ENCODE measurements around the gene GYPC.
A peak's percentile ranks its signal among the peaks of the same experiment; 100 is the strongest.

GYPC gene

DNA sequence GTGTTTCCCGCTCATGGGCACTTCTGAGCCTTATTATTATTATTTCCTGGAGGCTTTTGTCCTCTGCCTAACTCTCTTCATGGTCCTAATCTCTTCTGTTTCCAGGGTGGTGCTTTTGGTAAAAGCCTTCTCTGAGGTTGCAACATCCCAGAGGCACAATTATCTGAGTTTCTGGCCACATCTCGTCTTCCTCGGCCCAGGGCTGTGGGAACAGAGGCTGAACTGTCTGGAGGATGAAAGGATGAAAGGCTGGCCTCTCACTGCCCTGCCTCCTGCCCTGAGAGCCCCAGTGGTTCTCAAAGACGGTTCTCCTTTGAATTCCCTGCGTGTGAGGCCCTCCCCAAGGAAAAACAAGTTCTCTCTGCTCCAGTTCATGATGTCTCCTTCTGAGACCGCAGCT lies 13.8 kb downstream of the GYPC start:
- TF ChIP-seq ZNF274 (IDR thresholded peaks at IDR 0.05; ENCODE audit: low read depth, low read length): no peak
- TF ChIP-seq YY1 (IDR thresholded peaks at IDR 0.05; ENCODE audit: insufficient read depth, insufficient read length): no peak
- TF ChIP-seq SUZ12 (IDR thresholded peaks at IDR 0.05; ENCODE audit: extremely low read depth, insufficient read depth, insufficient read length): no peak
- Histone ChIP-seq H3K4me3 (ENCODE audit: insufficient read length, low read depth) (no peak overlapping the region), H3K9me3 (ENCODE audit: insufficient read depth, low read length) (no peaks in the 10 kb centered on the region), H3K36me3 (ENCODE audit: insufficient read depth, insufficient read length, low read length) (peaks cover 7% of the 10 kb centered on the region), H3K27me3 (ENCODE audit: insufficient read depth, insufficient read length) (no peaks in the 10 kb centered on the region), H3K4me1 (ENCODE audit: insufficient read depth, insufficient read length) (no peaks in the 10 kb centered on the region), H3K9ac (ENCODE audit: insufficient read length, low read depth) (peak overlapping the region; percentile 29)
- DNase-seq (ENCODE audit: low read depth, low spot score): no peak

DNA sequence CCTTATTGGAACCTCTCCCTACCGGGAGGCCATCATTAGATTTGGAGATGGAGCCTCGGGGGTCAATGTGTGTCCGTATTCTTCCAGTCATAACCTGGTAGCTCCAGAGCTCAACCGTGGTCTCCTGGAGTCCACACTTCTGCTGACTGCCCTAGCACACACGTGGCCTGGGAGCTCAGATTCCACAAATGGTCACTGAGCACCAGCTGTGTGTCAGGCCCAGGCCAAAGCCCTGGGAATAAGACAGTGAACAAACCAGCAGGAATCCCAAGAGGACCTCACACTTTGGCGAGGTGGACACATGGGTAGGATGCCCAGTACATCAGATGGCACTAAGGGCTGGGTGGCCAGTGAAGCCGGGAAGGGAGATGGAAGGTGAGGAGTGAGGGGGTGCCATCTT lies 15.5 kb downstream of the GYPC start:
- DNase-seq (ENCODE audit: low read depth, low spot score): no peak
- Histone ChIP-seq H3K27me3 (ENCODE audit: insufficient read depth, insufficient read length) (no peaks in the 10 kb centered on the region), H3K9ac (ENCODE audit: insufficient read length, low read depth) (no peak overlapping the region), H3K36me3 (ENCODE audit: insufficient read depth, insufficient read length, low read length) (peaks cover 7% of the 10 kb centered on the region), H3K4me3 (ENCODE audit: insufficient read length, low read depth) (no peak overlapping the region), H3K9me3 (ENCODE audit: insufficient read depth, low read length) (peaks cover 14% of the 10 kb centered on the region), H3K4me1 (ENCODE audit: insufficient read depth, insufficient read length) (no peaks in the 10 kb centered on the region)
- TF ChIP-seq ZNF274 (IDR thresholded peaks at IDR 0.05; ENCODE audit: low read depth, low read length) (no peak), SUZ12 (IDR thresholded peaks at IDR 0.05; ENCODE audit: extremely low read depth, insufficient read depth, insufficient read length) (no peak)

DNA sequence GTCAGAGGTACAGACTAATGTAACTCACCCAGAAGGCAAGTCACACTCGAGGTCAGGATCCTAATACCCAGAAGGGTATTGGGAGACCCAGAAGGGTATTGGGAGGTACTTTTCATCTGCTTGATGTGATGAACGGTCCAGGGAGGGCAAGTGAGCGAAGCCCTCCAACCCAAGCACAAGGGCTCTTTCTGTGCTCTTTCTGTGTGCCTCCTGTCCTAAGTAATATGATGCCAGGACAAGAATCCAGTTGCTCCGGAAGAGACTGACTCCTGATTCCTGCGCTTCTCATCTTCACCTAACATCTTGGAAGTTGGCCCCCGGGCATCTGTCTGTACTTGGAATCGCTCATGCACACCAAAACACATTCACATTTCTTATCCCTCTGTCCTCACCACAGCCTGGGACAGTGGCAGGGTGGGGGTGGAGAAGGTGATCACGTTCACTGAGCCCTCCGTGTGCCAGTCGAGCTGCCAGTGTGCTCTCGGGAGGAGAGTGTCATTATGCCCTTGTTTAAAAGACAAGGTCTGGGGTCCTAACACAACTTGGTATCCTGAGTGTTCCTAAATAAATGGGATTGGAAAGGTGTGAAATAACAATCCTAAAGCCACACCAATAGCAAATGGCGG lies 17.1 kb downstream of the GYPC start:
- Histone ChIP-seq H3K4me3 (ENCODE audit: insufficient read length, low read depth) (no peak overlapping the region), H3K36me3 (ENCODE audit: insufficient read depth, insufficient read length, low read length) (peaks cover 7% of the 10 kb centered on the region), H3K27me3 (ENCODE audit: insufficient read depth, insufficient read length) (no peaks in the 10 kb centered on the region), H3K9ac (ENCODE audit: insufficient read length, low read depth) (no peak overlapping the region), H3K4me1 (ENCODE audit: insufficient read depth, insufficient read length) (no peaks in the 10 kb centered on the region), H3K9me3 (ENCODE audit: insufficient read depth, low read length) (peaks cover 23% of the 10 kb centered on the region)
- TF ChIP-seq ZNF274 (IDR thresholded peaks at IDR 0.05; ENCODE audit: low read depth, low read length): no peak
- no peak for TF ChIP-seq YY1 (IDR thresholded peaks at IDR 0.05; ENCODE audit: insufficient read depth, insufficient read length)
- TF ChIP-seq SUZ12 (IDR thresholded peaks at IDR 0.05; ENCODE audit: extremely low read depth, insufficient read depth, insufficient read length): no peak
- DNase-seq (ENCODE audit: low read depth, low spot score): no peak

DNA sequence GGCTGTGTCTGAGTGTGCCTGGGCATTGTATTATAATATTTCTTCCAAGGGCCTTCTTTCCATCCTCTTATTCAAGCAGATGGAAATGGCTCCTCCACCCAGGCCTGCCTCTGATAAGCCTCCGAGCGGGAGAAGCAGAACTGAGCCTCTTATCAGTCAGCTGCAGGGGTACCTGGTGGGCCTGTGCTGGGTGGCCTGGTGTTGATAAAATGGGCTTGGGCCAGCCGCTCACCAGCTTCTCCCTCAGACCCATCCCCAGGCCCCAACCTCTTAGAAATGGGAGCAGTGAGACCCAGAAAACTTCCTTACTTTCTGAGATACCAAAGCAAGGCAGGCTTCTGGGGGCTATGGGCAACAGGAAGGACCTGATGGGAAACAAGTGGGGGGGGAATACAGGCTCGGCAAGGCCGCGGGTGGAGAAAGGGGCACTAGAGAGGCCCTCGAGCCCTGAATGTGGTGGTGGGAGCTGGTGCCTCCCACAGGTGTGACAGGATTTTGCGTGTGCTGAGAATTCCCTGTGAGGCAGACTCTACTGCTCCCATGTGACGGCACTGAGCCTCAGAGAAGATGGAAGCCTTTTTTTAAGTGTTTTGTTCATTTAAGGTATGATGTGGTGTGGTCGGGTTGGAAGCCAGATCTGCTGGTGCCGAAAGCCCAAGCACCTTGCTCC lies 18.3 kb downstream of the GYPC start:
- no peaks in the 10 kb centered on the region for H3K27me3 ChIP-seq (ENCODE audit: insufficient read depth, insufficient read length)
- H3K36me3 ChIP-seq (ENCODE audit: insufficient read depth, insufficient read length, low read length): peaks cover 7% of the 10 kb centered on the region
- TF ChIP-seq ZNF274 (IDR thresholded peaks at IDR 0.05; ENCODE audit: low read depth, low read length) (no peak), YY1 (IDR thresholded peaks at IDR 0.05; ENCODE audit: insufficient read depth, insufficient read length) (no peak), SUZ12 (IDR thresholded peaks at IDR 0.05; ENCODE audit: extremely low read depth, insufficient read depth, insufficient read length) (no peak)
- H3K4me1 ChIP-seq (ENCODE audit: insufficient read depth, insufficient read length): no peaks in the 10 kb centered on the region
- peaks cover 23% of the 10 kb centered on the region for H3K9me3 ChIP-seq (ENCODE audit: insufficient read depth, low read length)
- no peak overlapping the region for H3K9ac ChIP-seq (ENCODE audit: insufficient read length, low read depth)
- no peak for DNase-seq (ENCODE audit: low read depth, low spot score)
- H3K4me3 ChIP-seq (ENCODE audit: insufficient read length, low read depth): no peak overlapping the region

DNA sequence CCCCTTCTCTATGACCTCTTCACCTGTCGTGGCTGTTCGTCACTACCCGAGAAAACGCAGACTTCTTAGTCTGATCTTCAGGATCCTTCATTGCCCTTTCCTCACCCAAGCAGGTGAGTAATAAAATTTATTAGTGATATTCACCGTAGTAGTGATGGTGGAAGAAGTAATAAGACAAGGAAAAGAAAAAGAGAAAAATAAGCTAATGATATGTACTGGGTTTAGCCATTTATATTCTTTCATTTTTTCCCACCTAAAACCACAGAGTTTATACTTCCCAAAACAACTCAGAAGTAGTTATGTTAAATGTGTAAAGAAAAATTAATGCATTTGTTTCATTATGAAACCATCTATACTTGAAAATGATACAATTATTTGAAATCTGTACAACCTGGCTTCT lies 19.7 kb downstream of the GYPC start:
- no peaks in the 10 kb centered on the region for H3K4me1 ChIP-seq (ENCODE audit: insufficient read depth, insufficient read length)
- no peak for TF ChIP-seq YY1 (IDR thresholded peaks at IDR 0.05; ENCODE audit: insufficient read depth, insufficient read length)
- TF ChIP-seq SUZ12 (IDR thresholded peaks at IDR 0.05; ENCODE audit: extremely low read depth, insufficient read depth, insufficient read length): no peak
- no peak for TF ChIP-seq ZNF274 (IDR thresholded peaks at IDR 0.05; ENCODE audit: low read depth, low read length)
- H3K9me3 ChIP-seq (ENCODE audit: insufficient read depth, low read length): peaks cover 23% of the 10 kb centered on the region
- H3K9ac ChIP-seq (ENCODE audit: insufficient read length, low read depth): no peak overlapping the region
- no peak overlapping the region for H3K4me3 ChIP-seq (ENCODE audit: insufficient read length, low read depth)
- peaks cover 4% of the 10 kb centered on the region for H3K36me3 ChIP-seq (ENCODE audit: insufficient read depth, insufficient read length, low read length)
- DNase-seq (ENCODE audit: low read depth, low spot score): no peak
- H3K27me3 ChIP-seq (ENCODE audit: insufficient read depth, insufficient read length): no peaks in the 10 kb centered on the region

DNA sequence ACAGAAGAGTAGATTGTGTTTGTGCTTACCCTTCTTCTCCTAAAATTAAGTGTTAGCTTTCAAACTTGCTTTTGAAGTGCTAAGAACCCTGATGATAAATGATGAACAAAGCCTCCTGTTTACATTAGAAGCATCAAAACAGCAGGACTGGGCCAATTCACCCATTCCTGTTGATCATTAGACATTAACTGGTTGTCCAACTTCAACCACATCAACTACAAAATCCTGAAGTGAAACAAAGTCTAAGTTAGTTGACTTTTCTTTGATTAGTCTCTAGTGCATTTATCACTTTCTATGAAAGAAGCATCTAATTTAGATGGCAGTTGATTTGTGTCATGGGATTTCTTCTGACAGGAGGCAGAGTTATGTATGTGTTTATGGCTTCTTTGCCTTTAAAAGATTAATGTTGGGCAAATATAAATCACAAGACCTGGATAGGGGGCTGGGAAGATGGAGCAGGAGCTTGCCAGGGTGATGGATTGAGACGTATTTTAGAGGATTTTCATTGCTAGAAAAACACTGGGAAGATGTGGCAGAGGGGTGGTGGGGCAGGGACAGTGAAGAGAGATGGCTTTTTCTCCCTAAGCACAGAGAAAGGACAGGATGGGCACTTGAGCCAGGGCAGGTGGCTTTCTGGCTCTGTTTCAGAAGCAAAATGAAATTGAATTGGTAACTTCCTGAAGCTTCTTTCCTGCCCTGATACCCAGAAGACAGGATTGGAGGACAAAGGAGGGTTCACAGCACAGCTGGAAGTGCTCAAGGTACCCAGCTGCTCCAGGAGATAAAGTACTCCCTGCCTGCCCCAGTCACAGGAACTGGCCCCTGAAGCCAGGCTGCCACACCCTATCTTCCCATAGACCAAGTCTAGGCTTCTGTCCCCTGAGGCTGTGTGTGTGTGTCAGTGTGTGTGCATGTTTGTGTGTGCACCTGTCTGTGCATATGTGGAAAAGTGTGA lies 20.5 kb downstream of the GYPC start:
- H3K27me3 ChIP-seq (ENCODE audit: insufficient read depth, insufficient read length): no peaks in the 10 kb centered on the region
- H3K9me3 ChIP-seq (ENCODE audit: insufficient read depth, low read length): peaks cover 23% of the 10 kb centered on the region
- H3K36me3 ChIP-seq (ENCODE audit: insufficient read depth, insufficient read length, low read length): peaks cover 4% of the 10 kb centered on the region
- no peak overlapping the region for H3K4me3 ChIP-seq (ENCODE audit: insufficient read length, low read depth)
- H3K9ac ChIP-seq (ENCODE audit: insufficient read length, low read depth): no peak overlapping the region
- TF ChIP-seq SUZ12 (IDR thresholded peaks at IDR 0.05; ENCODE audit: extremely low read depth, insufficient read depth, insufficient read length): no peak
- TF ChIP-seq ZNF274 (IDR thresholded peaks at IDR 0.05; ENCODE audit: low read depth, low read length): no peak
- no peak for TF ChIP-seq YY1 (IDR thresholded peaks at IDR 0.05; ENCODE audit: insufficient read depth, insufficient read length)
- DNase-seq (ENCODE audit: low read depth, low spot score): no peak
- no peaks in the 10 kb centered on the region for H3K4me1 ChIP-seq (ENCODE audit: insufficient read depth, insufficient read length)

DNA sequence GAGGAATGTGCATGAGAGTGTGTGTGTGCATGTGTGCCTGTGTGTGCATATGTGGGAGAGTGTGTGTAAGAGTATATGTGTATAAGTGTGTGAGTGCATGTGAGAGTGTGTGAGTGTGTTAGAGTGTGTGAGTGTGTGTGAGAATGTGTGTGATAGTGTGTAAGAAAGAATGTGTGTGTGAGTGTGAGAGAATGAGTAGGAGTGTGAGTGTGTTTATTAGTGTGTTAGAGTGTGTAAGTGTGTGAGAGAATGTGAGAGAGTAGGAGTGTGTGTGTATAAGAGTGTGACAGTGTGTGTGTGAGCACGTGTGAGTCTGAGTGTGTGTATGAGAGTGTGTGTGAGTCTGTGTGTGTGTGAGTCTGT lies 21.2 kb downstream of the GYPC start:
- no peak for TF ChIP-seq YY1 (IDR thresholded peaks at IDR 0.05; ENCODE audit: insufficient read depth, insufficient read length)
- TF ChIP-seq SUZ12 (IDR thresholded peaks at IDR 0.05; ENCODE audit: extremely low read depth, insufficient read depth, insufficient read length): no peak
- no peak for TF ChIP-seq ZNF274 (IDR thresholded peaks at IDR 0.05; ENCODE audit: low read depth, low read length)
- no peak for DNase-seq (ENCODE audit: low read depth, low spot score)
- Histone ChIP-seq H3K9ac (ENCODE audit: insufficient read length, low read depth) (no peak overlapping the region), H3K36me3 (ENCODE audit: insufficient read depth, insufficient read length, low read length) (peaks cover 7% of the 10 kb centered on the region), H3K27me3 (ENCODE audit: insufficient read depth, insufficient read length) (no peaks in the 10 kb centered on the region), H3K9me3 (ENCODE audit: insufficient read depth, low read length) (peaks cover 23% of the 10 kb centered on the region), H3K4me1 (ENCODE audit: insufficient read depth, insufficient read length) (no peaks in the 10 kb centered on the region), H3K4me3 (ENCODE audit: insufficient read length, low read depth) (no peak overlapping the region)
